ENCODE measurements around the gene SGTB.
A peak's percentile ranks its signal among the peaks of the same experiment; 100 is the strongest.
"Not testable (repeated sequence)": the region's sequence is repeated elsewhere in the genome, so short reads cannot be mapped to it uniquely, and the experiment has no call there.

The SGTB gene

GRCh38 chr5:65654713-65655112, 67.2 kb downstream of the SGTB start:
- DNase-seq: no peak

- no peak for DNase-seq
Observed at GRCh38 chr5:65651144-65651543, 70.8 kb downstream of the SGTB start.

- no peak for DNase-seq
Observed at GRCh38 chr5:65647941-65648340, 74.0 kb downstream of the SGTB start.

- no peak for DNase-seq
Observed at GRCh38 chr5:65646938-65647337, 75.0 kb downstream of the SGTB start.

GRCh38 chr5:65640240-65640639, 81.7 kb downstream of the SGTB start:
- DNase-seq: no peak

GRCh38 chr5:65630981-65631380, 90.9 kb downstream of the SGTB start:
- no peak for DNase-seq

- DNase-seq: no peak
Observed at GRCh38 chr5:65625743-65626142, 96.2 kb downstream of the SGTB start.

- peak; percentile 87 for DNase-seq
Observed at GRCh38 chr5:65624571-65625555, 97.0 kb downstream of the SGTB start, which contains the start of the genes SHLD3 and TRAPPC13. Gene SHLD3, plus strand, starts transcription at chr5:65625027. Its CDS starts 4,561 bp downstream, at chr5:65629588. Gene TRAPPC13, plus strand, starts transcription at chr5:65625027. Its CDS starts 34 bp downstream, at chr5:65625061.

GRCh38 chr5:65624025-65624570, 97.8 kb downstream of the SGTB start, which contains the start of gene TRIM23:
Gene TRIM23, minus strand, starts transcription at chr5:65624333. Its CDS starts 59 bp downstream, at chr5:65624274.
- peak; percentile 90 for DNase-seq

- no peak for DNase-seq
Observed at GRCh38 chr5:65623482-65623881, 98.4 kb downstream of the SGTB start.

- DNase-seq: not testable (repeated sequence)
Observed at GRCh38 chr5:65621961-65622360, 99.9 kb downstream of the SGTB start.

GRCh38 chr5:65620021-65620420, 101.9 kb downstream of the SGTB start:
- no peak for DNase-seq
